ENCODE measurements around the gene WDR5B.

Gene WDR5B

GRCh38 chr3:122365073-122365472, 50.8 kb downstream of the WDR5B start:
- no peak for DNase-seq

GRCh38 chr3:122364490-122364889, 51.4 kb downstream of the WDR5B start:
- no peak for DNase-seq

Data from CD4-positive, alpha-beta T cell treated with Interleukin-15 for 1 hour (primary cell).